Activated CD8-positive, alpha-beta memory T cell treated with anti-CD3 and anti-CD28 coated beads for 1 hour (primary cell): Measurements from ENCODE around the gene RRP12.

Experiments used
- DNase-seq, 2 donors: peaks; one replicate each; pipeline ENCODE4 v3.0.0-alpha.2; 2020; ENCODE audit warnings: low read depth in 1 of 2; ENCODE audit errors: extremely low read depth in 1 of 2

The RRP12 gene

GRCh38 chr10:97318772-97319651 is 82.1 kb downstream of the RRP12 start, which contains the start of gene FRAT1:
TSS of gene FRAT1 (plus strand) at chr10:97319271. CDS start at chr10:97319454, 183 bp downstream.
- peak; percentile 64 to 85 for DNase-seq

GRCh38 chr10:97314671-97315070 is 86.5 kb downstream of the RRP12 start:
- DNase-seq, result no peak

GRCh38 chr10:97312897-97313296 is 88.2 kb downstream of the RRP12 start:
- DNase-seq, result no peak

GRCh38 chr10:97311111-97311626 is 90.0 kb downstream of the RRP12 start:
- no peak for DNase-seq

- DNase-seq, result no peak
Measured at GRCh38 chr10:97307866-97308780, 93.0 kb downstream of the RRP12 start.

- no peak for DNase-seq
Measured at GRCh38 chr10:97307441-97307840, 93.7 kb downstream of the RRP12 start.
